Lower leg skin (tissue), 3 donors: Measurements from ENCODE around the gene MED12.

ENCODE experiments used
- CTCF ChIP-seq, 3 donors: fragments of 450-650 bp; IDR thresholded peaks; one replicate each; pipeline ENCODE4 v1.5.1; 2016; ENCODE audit warnings: antibody characterized with exemption in 3 of 3, mild to moderate bottlenecking in 3 of 3, moderate library complexity in 2 of 3
- POLR2A ChIP-seq, 2 donors: fragments of 450-650 bp; IDR thresholded peaks; one replicate each; pipeline ENCODE4 v1.6.1; 2016 to 2017; ENCODE audit warnings: antibody characterized with exemption in 2 of 2, mild to moderate bottlenecking in 1 of 2, moderate library complexity in 1 of 2

DNA sequence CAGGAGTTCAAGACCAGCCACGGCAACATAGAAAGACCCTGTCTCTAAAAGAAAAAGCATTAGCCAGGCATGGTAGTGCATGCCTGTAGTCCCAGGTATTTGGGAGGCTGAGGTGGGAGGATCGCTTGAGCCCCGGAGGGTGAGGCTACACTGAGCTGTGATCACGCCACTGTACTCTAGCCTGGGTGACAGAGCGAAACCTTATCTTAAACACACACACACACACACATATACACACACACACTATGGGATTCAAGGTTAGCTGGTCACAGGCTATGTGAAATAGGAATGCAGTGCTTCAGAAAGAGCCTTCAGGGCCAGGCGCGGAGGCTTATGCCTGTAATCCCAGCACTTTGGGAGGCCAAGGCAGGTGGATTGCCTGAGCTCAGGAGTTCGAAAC, 49.7 kb downstream of the MED12 start:
- no peak for TF ChIP-seq CTCF (IDR thresholded peaks at IDR 0.05)
- TF ChIP-seq POLR2A (IDR thresholded peaks at IDR 0.05), result no peak
